ENCODE measurements around the gene MKRN2. TPM values are rescaled to one million over a fixed set of nuclear protein-coding genes. Genes with fewer than 3 reads are reported as not detected.

MKRN2 gene
- total RNA-seq, 1 experiment from 2014 or later: 27.9 TPM

DNA sequence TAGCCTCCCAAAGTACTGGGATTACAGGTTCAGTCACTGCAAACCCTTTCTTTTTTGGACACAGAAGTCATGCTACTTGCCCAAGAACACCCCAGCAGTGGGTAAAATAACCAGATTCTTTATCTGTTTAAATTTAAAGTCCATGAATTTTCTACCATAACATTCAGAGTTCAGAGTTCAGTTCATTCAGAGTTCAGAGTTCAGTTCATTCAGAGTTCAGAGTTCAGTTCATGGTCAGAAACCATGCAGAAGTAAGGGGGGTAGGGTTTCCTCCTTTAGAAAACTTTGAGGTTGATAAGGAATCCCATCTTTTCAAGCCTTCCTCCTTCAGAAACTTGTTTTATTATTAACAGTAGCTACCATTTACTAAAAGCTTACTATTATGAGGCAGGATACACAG lies 63.8 kb downstream of the MKRN2 start:
- DNase-seq (ENCODE audit: low read depth, low spot score) (no peak), ATAC-seq (no peak)
- peaks cover 0 to 4% of the 10 kb centered on the region in 2 experiments; a peak in 1 of 4 replicates for H3K4me1 ChIP-seq (ENCODE audit: control insufficient read depth in 1 of 2, insufficient read depth in 2 of 2, low read length in 2 of 2)
- no peaks in the 10 kb centered on the region for H3K9me3 ChIP-seq (ENCODE audit: control insufficient read depth in 1 of 2, insufficient read depth in 1 of 2, low read depth in 1 of 2, low read length in 2 of 2)
- no peak overlapping the region for H3K4me2 ChIP-seq (ENCODE audit: low read length)
- POLR2A ChIA-PET: no interaction called here
- H3K79me2 ChIP-seq (ENCODE audit: insufficient read depth, low read length): peaks cover 87% of the 10 kb centered on the region
- intact Hi-C loops (cut with micrococcal nuclease): no loop called here
- H3K27ac ChIP-seq (ENCODE audit: low read depth, low read length): no peak overlapping the region
- CTCF ChIA-PET: interaction anchor here (1.1 kb wide), 1 partner anchor 18 kb away, joined by 3 read pairs; no protein-coding TSS in a partner anchor
- H2AFZ ChIP-seq (ENCODE audit: low read depth, low read length, poor library complexity, severe bottlenecking): no peak overlapping the region
- H3K27me3 ChIP-seq (ENCODE audit: insufficient read depth, low read length): no peaks in the 10 kb centered on the region
- TF ChIP-seq RAD21 (IDR thresholded peaks at IDR 0.05; ENCODE audit: low read depth) (no peak), EGR1 (IDR thresholded peaks at IDR 0.05; ENCODE audit: low read depth) (no peak), ELF1 (IDR thresholded peaks at IDR 0.05; ENCODE audit: borderline replicate concordance, low read depth) (no peak), SP1 (IDR thresholded peaks at IDR 0.05; ENCODE audit: low read depth) (no peak), POLR2A (IDR thresholded peaks at IDR 0.05; ENCODE audit: borderline replicate concordance, extremely low read depth, insufficient read depth, insufficient read length) (no peak)
- H3K4me3 ChIP-seq (replicated peaks in 1 of 2; ENCODE audit: low read depth in 1 of 2, low read length in 2 of 2): no peak overlapping the region
- peaks cover 8% of the 10 kb centered on the region; the same call in 1 of the 2 replicates for H4K20me1 ChIP-seq (ENCODE audit: insufficient read depth)
- no peak overlapping the region for H3K9ac ChIP-seq (ENCODE audit: low read length)
- no peaks in the 10 kb centered on the region for H3K9me2 ChIP-seq (ENCODE audit: insufficient read depth)
- H3K36me3 ChIP-seq (ENCODE audit: control insufficient read depth in 1 of 2, insufficient read depth in 2 of 2, low read length in 2 of 2): peaks cover 0 to 15% of the 10 kb centered on the region in 2 experiments; a peak in 1 of 4 replicates
- RAD21 ChIA-PET (ENCODE audit: low non-redundant PET in 1 of 2, low total read pairs in 2 of 2, uncharacterized antibody in 2 of 2, unreplicated experiment in 2 of 2): interaction anchor here in 1 of 2 experiments (0.6 kb wide), 1 partner anchor 14 kb away, joined by 5 read pairs; no protein-coding TSS in a partner anchor
- no TSS peak for BruUV-seq (replicated peaks)

DNA sequence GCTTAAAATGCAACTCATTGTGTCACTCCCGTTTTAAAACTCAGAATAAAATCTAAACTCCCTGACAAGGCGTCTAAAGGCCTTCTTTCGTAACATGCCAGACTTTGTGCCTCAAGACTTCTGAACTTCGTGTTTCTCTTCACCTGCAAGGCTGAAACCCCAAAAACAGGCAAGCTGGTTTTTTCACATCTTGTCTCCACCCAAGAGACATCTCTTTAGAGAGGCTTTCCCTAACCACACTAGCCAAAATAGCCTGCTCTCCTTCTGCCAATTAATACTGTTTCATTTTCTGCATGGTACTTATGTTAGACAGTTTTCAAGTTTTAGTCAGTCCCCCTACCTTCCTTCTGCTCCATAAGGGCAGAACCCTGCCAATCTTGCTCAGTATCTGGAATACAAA lies 65.4 kb downstream of the MKRN2 start:
- DNase-seq (ENCODE audit: low read depth, low spot score) (no peak), ATAC-seq (no peak)
- no peak overlapping the region for H3K9ac ChIP-seq (ENCODE audit: low read length)
- CTCF ChIA-PET: no interaction called here
- no peak overlapping the region for H3K4me3 ChIP-seq (replicated peaks in 1 of 2; ENCODE audit: low read depth in 1 of 2, low read length in 2 of 2)
- peaks cover 0 to 8% of the 10 kb centered on the region in 2 experiments; a peak in 1 of 4 replicates for H3K36me3 ChIP-seq (ENCODE audit: control insufficient read depth in 1 of 2, insufficient read depth in 2 of 2, low read length in 2 of 2)
- H3K4me1 ChIP-seq (ENCODE audit: control insufficient read depth in 1 of 2, insufficient read depth in 2 of 2, low read length in 2 of 2): peaks cover 0 to 4% of the 10 kb centered on the region in 2 experiments; a peak in 1 of 4 replicates
- no peaks in the 10 kb centered on the region; the same call in 1 of the 2 replicates for H4K20me1 ChIP-seq (ENCODE audit: insufficient read depth)
- no peaks in the 10 kb centered on the region for H3K27me3 ChIP-seq (ENCODE audit: insufficient read depth, low read length)
- no peak overlapping the region for H3K4me2 ChIP-seq (ENCODE audit: low read length)
- POLR2A ChIA-PET: no interaction called here
- no peaks in the 10 kb centered on the region for H3K9me3 ChIP-seq (ENCODE audit: control insufficient read depth in 1 of 2, insufficient read depth in 1 of 2, low read depth in 1 of 2, low read length in 2 of 2)
- RAD21 ChIA-PET (ENCODE audit: low non-redundant PET in 1 of 2, low total read pairs in 2 of 2, uncharacterized antibody in 2 of 2, unreplicated experiment in 2 of 2): no interaction called here
- peaks cover 92% of the 10 kb centered on the region for H3K79me2 ChIP-seq (ENCODE audit: insufficient read depth, low read length)
- intact Hi-C loops (cut with micrococcal nuclease): no loop called here
- H3K9me2 ChIP-seq (ENCODE audit: insufficient read depth): no peaks in the 10 kb centered on the region
- no peak overlapping the region for H2AFZ ChIP-seq (ENCODE audit: low read depth, low read length, poor library complexity, severe bottlenecking)
- no peak overlapping the region for H3K27ac ChIP-seq (ENCODE audit: low read depth, low read length)
- BruUV-seq (replicated peaks): no TSS peak
- TF ChIP-seq SP1 (IDR thresholded peaks at IDR 0.05; ENCODE audit: low read depth) (no peak), FOSL1 (IDR thresholded peaks at IDR 0.05; ENCODE audit: low read depth) (no peak), SIN3A (IDR thresholded peaks at IDR 0.05; ENCODE audit: low read depth) (no peak), ZFX (IDR thresholded peaks at IDR 0.05) (no peak), JUND (IDR thresholded peaks at IDR 0.05) (no peak), YY1 (IDR thresholded peaks at IDR 0.05; ENCODE audit: extremely low read depth, insufficient replicate concordance, low read depth, low read length) (no peak), CBX3 (IDR thresholded peaks at IDR 0.05; ENCODE audit: low read depth) (no peak), SRF (IDR thresholded peaks at IDR 0.05; ENCODE audit: low read depth) (no peak), EZH2phosphoT487 (IDR thresholded peaks at IDR 0.05; ENCODE audit: borderline replicate concordance) (no peak), RAD21 (IDR thresholded peaks at IDR 0.05; ENCODE audit: low read depth) (no peak), ZNF274 (IDR thresholded peaks at IDR 0.05; ENCODE audit: low read depth, low read length) (no peak)
- TF ChIP-seq, protein P1, sequence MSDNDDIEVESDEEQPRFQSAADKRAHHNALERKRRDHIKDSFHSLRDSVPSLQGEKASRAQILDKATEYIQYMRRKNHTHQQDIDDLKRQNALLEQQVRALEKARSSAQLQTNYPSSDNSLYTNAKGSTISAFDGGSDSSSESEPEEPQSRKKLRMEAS (IDR thresholded peaks at IDR 0.05): no peak
- TF ChIP-seq, protein P2, sequence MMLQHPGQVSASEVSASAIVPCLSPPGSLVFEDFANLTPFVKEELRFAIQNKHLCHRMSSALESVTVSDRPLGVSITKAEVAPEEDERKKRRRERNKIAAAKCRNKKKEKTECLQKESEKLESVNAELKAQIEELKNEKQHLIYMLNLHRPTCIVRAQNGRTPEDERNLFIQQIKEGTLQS (IDR thresholded peaks at IDR 0.05): no peak
- TF ChIP-seq, protein P3, sequence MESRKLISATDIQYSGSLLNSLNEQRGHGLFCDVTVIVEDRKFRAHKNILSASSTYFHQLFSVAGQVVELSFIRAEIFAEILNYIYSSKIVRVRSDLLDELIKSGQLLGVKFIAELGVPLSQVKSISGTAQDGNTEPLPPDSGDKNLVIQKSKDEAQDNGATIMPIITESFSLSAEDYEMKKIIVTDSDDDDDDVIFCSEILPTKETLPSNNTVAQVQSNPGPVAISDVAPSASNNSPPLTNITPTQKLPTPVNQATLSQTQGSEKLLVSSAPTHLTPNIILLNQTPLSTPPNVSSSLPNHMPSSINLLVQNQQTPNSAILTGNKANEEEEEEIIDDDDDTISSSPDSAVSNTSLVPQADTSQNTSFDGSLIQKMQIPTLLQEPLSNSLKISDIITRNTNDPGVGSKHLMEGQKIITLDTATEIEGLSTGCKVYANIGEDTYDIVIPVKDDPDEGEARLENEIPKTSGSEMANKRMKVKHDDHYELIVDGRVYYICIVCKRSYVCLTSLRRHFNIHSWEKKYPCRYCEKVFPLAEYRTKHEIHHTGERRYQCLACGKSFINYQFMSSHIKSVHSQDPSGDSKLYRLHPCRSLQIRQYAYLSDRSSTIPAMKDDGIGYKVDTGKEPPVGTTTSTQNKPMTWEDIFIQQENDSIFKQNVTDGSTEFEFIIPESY (IDR thresholded peaks at IDR 0.05; ENCODE audit: extremely low read depth, insufficient replicate concordance, low read length): no peak
- TF ChIP-seq, protein P4, sequence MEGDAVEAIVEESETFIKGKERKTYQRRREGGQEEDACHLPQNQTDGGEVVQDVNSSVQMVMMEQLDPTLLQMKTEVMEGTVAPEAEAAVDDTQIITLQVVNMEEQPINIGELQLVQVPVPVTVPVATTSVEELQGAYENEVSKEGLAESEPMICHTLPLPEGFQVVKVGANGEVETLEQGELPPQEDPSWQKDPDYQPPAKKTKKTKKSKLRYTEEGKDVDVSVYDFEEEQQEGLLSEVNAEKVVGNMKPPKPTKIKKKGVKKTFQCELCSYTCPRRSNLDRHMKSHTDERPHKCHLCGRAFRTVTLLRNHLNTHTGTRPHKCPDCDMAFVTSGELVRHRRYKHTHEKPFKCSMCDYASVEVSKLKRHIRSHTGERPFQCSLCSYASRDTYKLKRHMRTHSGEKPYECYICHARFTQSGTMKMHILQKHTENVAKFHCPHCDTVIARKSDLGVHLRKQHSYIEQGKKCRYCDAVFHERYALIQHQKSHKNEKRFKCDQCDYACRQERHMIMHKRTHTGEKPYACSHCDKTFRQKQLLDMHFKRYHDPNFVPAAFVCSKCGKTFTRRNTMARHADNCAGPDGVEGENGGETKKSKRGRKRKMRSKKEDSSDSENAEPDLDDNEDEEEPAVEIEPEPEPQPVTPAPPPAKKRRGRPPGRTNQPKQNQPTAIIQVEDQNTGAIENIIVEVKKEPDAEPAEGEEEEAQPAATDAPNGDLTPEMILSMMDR (IDR thresholded peaks at IDR 0.05 in 2 of 3, conservative IDR thresholded peaks at IDR 0.05 in 1 of 3; ENCODE audit: borderline replicate concordance in 1 of 3, insufficient read depth in 1 of 3, low read depth in 2 of 3, low read length in 2 of 3): no peak

All from HCT116 (cell line).